ENCODE results near the gene GPC6. TPM values are rescaled to one million over a fixed set of nuclear protein-coding genes. Genes with fewer than 3 reads are reported as not detected.

The GPC6 gene
- total RNA-seq, 1 experiment from 2014 or later, result 0.22 TPM

DNA sequence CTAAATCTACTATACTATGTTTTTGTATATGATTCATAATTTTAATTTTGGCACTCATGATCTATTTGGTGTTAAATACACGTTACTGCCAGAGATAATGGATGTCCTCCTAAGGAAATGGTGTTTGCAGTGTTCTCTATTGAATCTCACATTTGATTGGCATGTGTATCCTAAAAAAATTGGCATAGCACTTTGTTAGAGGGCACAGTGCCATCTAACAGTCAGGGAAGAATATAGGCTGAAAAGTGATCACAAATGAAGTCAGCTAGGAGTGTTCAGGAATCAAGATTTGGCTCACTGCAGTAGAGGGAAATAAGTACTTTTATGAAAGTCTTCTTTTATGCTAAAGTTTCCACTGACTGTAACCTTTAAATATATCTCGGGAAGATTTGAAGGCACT, 624.6 kb downstream of the GPC6 start:
- Histone ChIP-seq H3K4me3 (replicated peaks in 1 of 2; ENCODE audit: low read depth in 1 of 2, low read length in 2 of 2) (no peak overlapping the region), H3K9me3 (ENCODE audit: control insufficient read depth in 1 of 2, insufficient read depth in 1 of 2, low read depth in 1 of 2, low read length in 2 of 2) (peaks cover 10 to 14% of the 10 kb centered on the region in 2 experiments; a peak in 3 of 4 replicates), H3K27me3 (ENCODE audit: insufficient read depth, low read length) (no peaks in the 10 kb centered on the region), H3K27ac (ENCODE audit: low read depth, low read length) (no peak overlapping the region), H3K9me2 (ENCODE audit: insufficient read depth) (no peaks in the 10 kb centered on the region), H2AFZ (ENCODE audit: low read depth, low read length, poor library complexity, severe bottlenecking) (no peak overlapping the region), H3K36me3 (ENCODE audit: control insufficient read depth in 1 of 2, insufficient read depth in 2 of 2, low read length in 2 of 2) (no peaks in the 10 kb centered on the region), H4K20me1 (ENCODE audit: insufficient read depth) (no peaks in the 10 kb centered on the region), H3K4me1 (ENCODE audit: control insufficient read depth in 1 of 2, insufficient read depth in 2 of 2, low read length in 2 of 2) (no peaks in the 10 kb centered on the region), H3K4me2 (ENCODE audit: low read length) (no peak overlapping the region), H3K9ac (ENCODE audit: low read length) (no peak overlapping the region), H3K79me2 (ENCODE audit: insufficient read depth, low read length) (no peaks in the 10 kb centered on the region)
- ATAC-seq, result no peak
- TF ChIP-seq, protein P1, sequence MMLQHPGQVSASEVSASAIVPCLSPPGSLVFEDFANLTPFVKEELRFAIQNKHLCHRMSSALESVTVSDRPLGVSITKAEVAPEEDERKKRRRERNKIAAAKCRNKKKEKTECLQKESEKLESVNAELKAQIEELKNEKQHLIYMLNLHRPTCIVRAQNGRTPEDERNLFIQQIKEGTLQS (IDR thresholded peaks at IDR 0.05), result no peak
- TF ChIP-seq TCF7L2 (IDR thresholded peaks at IDR 0.05; ENCODE audit: borderline replicate concordance, extremely low read depth, insufficient read depth, insufficient read length) (no peak), CBX3 (IDR thresholded peaks at IDR 0.05; ENCODE audit: low read depth) (no peak), ELF1 (IDR thresholded peaks at IDR 0.05; ENCODE audit: borderline replicate concordance, low read depth) (no peak), EZH2phosphoT487 (IDR thresholded peaks at IDR 0.05; ENCODE audit: borderline replicate concordance) (no peak), CEBPB (IDR thresholded peaks at IDR 0.05; ENCODE audit: low read depth) (no peak), SIN3A (IDR thresholded peaks at IDR 0.05; ENCODE audit: low read depth) (no peak), RAD21 (IDR thresholded peaks at IDR 0.05; ENCODE audit: low read depth) (no peak), POLR2A (IDR thresholded peaks at IDR 0.05; ENCODE audit: borderline replicate concordance, extremely low read depth, insufficient read depth, insufficient read length) (no peak), JUND (IDR thresholded peaks at IDR 0.05) (no peak), FOSL1 (IDR thresholded peaks at IDR 0.05; ENCODE audit: low read depth) (no peak), SP1 (IDR thresholded peaks at IDR 0.05; ENCODE audit: low read depth) (no peak), ZNF274 (IDR thresholded peaks at IDR 0.05; ENCODE audit: low read depth, low read length) (no peak)
- TF ChIP-seq, protein P2, sequence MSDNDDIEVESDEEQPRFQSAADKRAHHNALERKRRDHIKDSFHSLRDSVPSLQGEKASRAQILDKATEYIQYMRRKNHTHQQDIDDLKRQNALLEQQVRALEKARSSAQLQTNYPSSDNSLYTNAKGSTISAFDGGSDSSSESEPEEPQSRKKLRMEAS (IDR thresholded peaks at IDR 0.05), result no peak
- TF ChIP-seq, protein P3, sequence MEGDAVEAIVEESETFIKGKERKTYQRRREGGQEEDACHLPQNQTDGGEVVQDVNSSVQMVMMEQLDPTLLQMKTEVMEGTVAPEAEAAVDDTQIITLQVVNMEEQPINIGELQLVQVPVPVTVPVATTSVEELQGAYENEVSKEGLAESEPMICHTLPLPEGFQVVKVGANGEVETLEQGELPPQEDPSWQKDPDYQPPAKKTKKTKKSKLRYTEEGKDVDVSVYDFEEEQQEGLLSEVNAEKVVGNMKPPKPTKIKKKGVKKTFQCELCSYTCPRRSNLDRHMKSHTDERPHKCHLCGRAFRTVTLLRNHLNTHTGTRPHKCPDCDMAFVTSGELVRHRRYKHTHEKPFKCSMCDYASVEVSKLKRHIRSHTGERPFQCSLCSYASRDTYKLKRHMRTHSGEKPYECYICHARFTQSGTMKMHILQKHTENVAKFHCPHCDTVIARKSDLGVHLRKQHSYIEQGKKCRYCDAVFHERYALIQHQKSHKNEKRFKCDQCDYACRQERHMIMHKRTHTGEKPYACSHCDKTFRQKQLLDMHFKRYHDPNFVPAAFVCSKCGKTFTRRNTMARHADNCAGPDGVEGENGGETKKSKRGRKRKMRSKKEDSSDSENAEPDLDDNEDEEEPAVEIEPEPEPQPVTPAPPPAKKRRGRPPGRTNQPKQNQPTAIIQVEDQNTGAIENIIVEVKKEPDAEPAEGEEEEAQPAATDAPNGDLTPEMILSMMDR (IDR thresholded peaks at IDR 0.05 in 2 of 3, conservative IDR thresholded peaks at IDR 0.05 in 1 of 3; ENCODE audit: borderline replicate concordance in 1 of 3, insufficient read depth in 1 of 3, low read depth in 2 of 3, low read length in 2 of 3), result no peak
- TF ChIP-seq, protein P4, sequence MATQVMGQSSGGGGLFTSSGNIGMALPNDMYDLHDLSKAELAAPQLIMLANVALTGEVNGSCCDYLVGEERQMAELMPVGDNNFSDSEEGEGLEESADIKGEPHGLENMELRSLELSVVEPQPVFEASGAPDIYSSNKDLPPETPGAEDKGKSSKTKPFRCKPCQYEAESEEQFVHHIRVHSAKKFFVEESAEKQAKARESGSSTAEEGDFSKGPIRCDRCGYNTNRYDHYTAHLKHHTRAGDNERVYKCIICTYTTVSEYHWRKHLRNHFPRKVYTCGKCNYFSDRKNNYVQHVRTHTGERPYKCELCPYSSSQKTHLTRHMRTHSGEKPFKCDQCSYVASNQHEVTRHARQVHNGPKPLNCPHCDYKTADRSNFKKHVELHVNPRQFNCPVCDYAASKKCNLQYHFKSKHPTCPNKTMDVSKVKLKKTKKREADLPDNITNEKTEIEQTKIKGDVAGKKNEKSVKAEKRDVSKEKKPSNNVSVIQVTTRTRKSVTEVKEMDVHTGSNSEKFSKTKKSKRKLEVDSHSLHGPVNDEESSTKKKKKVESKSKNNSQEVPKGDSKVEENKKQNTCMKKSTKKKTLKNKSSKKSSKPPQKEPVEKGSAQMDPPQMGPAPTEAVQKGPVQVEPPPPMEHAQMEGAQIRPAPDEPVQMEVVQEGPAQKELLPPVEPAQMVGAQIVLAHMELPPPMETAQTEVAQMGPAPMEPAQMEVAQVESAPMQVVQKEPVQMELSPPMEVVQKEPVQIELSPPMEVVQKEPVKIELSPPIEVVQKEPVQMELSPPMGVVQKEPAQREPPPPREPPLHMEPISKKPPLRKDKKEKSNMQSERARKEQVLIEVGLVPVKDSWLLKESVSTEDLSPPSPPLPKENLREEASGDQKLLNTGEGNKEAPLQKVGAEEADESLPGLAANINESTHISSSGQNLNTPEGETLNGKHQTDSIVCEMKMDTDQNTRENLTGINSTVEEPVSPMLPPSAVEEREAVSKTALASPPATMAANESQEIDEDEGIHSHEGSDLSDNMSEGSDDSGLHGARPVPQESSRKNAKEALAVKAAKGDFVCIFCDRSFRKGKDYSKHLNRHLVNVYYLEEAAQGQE (IDR thresholded peaks at IDR 0.05; ENCODE audit: low read depth), result no peak
- TF ChIP-seq, protein P5, sequence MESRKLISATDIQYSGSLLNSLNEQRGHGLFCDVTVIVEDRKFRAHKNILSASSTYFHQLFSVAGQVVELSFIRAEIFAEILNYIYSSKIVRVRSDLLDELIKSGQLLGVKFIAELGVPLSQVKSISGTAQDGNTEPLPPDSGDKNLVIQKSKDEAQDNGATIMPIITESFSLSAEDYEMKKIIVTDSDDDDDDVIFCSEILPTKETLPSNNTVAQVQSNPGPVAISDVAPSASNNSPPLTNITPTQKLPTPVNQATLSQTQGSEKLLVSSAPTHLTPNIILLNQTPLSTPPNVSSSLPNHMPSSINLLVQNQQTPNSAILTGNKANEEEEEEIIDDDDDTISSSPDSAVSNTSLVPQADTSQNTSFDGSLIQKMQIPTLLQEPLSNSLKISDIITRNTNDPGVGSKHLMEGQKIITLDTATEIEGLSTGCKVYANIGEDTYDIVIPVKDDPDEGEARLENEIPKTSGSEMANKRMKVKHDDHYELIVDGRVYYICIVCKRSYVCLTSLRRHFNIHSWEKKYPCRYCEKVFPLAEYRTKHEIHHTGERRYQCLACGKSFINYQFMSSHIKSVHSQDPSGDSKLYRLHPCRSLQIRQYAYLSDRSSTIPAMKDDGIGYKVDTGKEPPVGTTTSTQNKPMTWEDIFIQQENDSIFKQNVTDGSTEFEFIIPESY (IDR thresholded peaks at IDR 0.05; ENCODE audit: extremely low read depth, insufficient replicate concordance, low read length), result no peak
- BruUV-seq (replicated peaks), result no TSS peak
- no peak for DNase-seq (ENCODE audit: low read depth, low spot score)
- ChIA-PET RAD21 (ENCODE audit: low non-redundant PET in 1 of 2, low total read pairs in 2 of 2, uncharacterized antibody in 2 of 2, unreplicated experiment in 2 of 2) (no interaction called here), POLR2A (no interaction called here), CTCF (no interaction called here)
- intact Hi-C loops (cut with micrococcal nuclease), result no loop called here
